Neural cell (in vitro differentiated cells): ENCODE measurements around the gene ARFGAP3.

Experiments
- CTCF ChIP-seq: fragments of 450-650 bp; IDR thresholded peaks from 2 replicates; pipeline ENCODE4 v1.5.1; 2014; ENCODE audit warnings: antibody characterized with exemption, mild to moderate bottlenecking, moderate library complexity; ENCODE audit not compliant: poor library complexity, severe bottlenecking
- EP300 ChIP-seq: fragments of 450-650 bp; conservative IDR thresholded peaks from 2 replicates; pipeline ENCODE4 v1.6.1; 2014; ENCODE audit warnings: antibody characterized with exemption, mild to moderate bottlenecking, moderate library complexity; ENCODE audit not compliant: poor library complexity, severe bottlenecking
- EZH2 ChIP-seq: fragments of 200-600, 300-800 bp; shearing (Covaris generic), sonication (generic); IDR thresholded peaks from 2 replicates; pipeline ENCODE4 v1.6.1; 2014; ENCODE audit warnings: antibody characterized with exemption, low read length, borderline replicate concordance, mild to moderate bottlenecking; ENCODE audit not compliant: insufficient read depth, poor library complexity, severe bottlenecking
- MXI1 ChIP-seq: fragments of 450-650 bp; conservative IDR thresholded peaks from 2 replicates; pipeline ENCODE4 v1.6.1; 2014; ENCODE audit warnings: antibody characterized with exemption, mild to moderate bottlenecking; ENCODE audit not compliant: poor library complexity, severe bottlenecking
- POLR2AphosphoS5 ChIP-seq: IDR thresholded peaks from 2 replicates; pipeline ENCODE4 v1.6.1; 2012
- RAD21 ChIP-seq: fragments of 450-650 bp; conservative IDR thresholded peaks from 2 replicates; pipeline ENCODE4 v1.6.1; 2014; ENCODE audit warnings: antibody characterized with exemption, mild to moderate bottlenecking, moderate library complexity
- REST ChIP-seq: IDR thresholded peaks from 2 replicates; pipeline ENCODE4 v1.6.1; 2012; ENCODE audit warnings: borderline replicate concordance
- SMC3 ChIP-seq: fragments of 450-650 bp; conservative IDR thresholded peaks from 2 replicates; pipeline ENCODE4 v1.6.1; 2014; ENCODE audit warnings: antibody characterized with exemption, mild to moderate bottlenecking, moderate library complexity; ENCODE audit not compliant: poor library complexity
- TAF1 ChIP-seq: IDR thresholded peaks from 2 replicates; pipeline ENCODE4 v1.6.1; 2012; ENCODE audit warnings: low read depth

GRCh38 chr22:42768385-42769035 lies 88.6 kb downstream of the ARFGAP3 start:
- TF ChIP-seq CTCF (no peak), EP300 (no peak), REST (no peak), SMC3 (no peak), TAF1 (no peak), RAD21 (no peak), POLR2AphosphoS5 (no peak), EZH2 (no peak), MXI1 (no peak)
